CD4-positive, alpha-beta T cell treated with Interleukin-21 for 1 hour (primary cell): ENCODE results near the gene MAGI2.

ENCODE experiments used
- DNase-seq: peaks from one replicate; pipeline ENCODE4 v3.0.0-alpha.2; 2020

The MAGI2 gene

GRCh38 chr7:78448911-78449310 lies 1004.6 kb downstream of the MAGI2 start:
- DNase-seq: no peak

- DNase-seq: no peak
These were observed 1009.2 kb downstream of the MAGI2 start for GRCh38 chr7:78444267-78444666.

GRCh38 chr7:78443811-78444210 lies 1009.7 kb downstream of the MAGI2 start:
- no peak for DNase-seq

GRCh38 chr7:78441737-78442136 lies 1011.7 kb downstream of the MAGI2 start:
- no peak for DNase-seq

GRCh38 chr7:78438433-78438832 lies 1015.0 kb downstream of the MAGI2 start:
- DNase-seq: no peak

GRCh38 chr7:78437118-78437517 lies 1016.3 kb downstream of the MAGI2 start:
- no peak for DNase-seq

- no peak for DNase-seq
These were observed 1018.1 kb downstream of the MAGI2 start for GRCh38 chr7:78435355-78435754.

- DNase-seq: no peak
These were observed 1019.2 kb downstream of the MAGI2 start for GRCh38 chr7:78434281-78434680.

- no peak for DNase-seq
These were observed 1020.0 kb downstream of the MAGI2 start for GRCh38 chr7:78433421-78433820.

GRCh38 chr7:78429878-78430277 lies 1023.6 kb downstream of the MAGI2 start:
- no peak for DNase-seq

- no peak for DNase-seq
These were observed 1026.3 kb downstream of the MAGI2 start for GRCh38 chr7:78427209-78427608.

- DNase-seq: no peak
These were observed 1033.5 kb downstream of the MAGI2 start for GRCh38 chr7:78420001-78420400.

- no peak for DNase-seq
These were observed 1036.2 kb downstream of the MAGI2 start for GRCh38 chr7:78417180-78417853.

GRCh38 chr7:78413568-78413967 lies 1039.9 kb downstream of the MAGI2 start:
- no peak for DNase-seq

GRCh38 chr7:78412216-78412858 lies 1041.1 kb downstream of the MAGI2 start:
- no peak for DNase-seq

- no peak for DNase-seq
These were observed 1046.4 kb downstream of the MAGI2 start for GRCh38 chr7:78407031-78407430.

- no peak for DNase-seq
These were observed 1046.9 kb downstream of the MAGI2 start for GRCh38 chr7:78406531-78406930.

GRCh38 chr7:78402096-78402495 lies 1051.4 kb downstream of the MAGI2 start:
- DNase-seq: no peak

GRCh38 chr7:78400038-78400437 lies 1053.4 kb downstream of the MAGI2 start:
- no peak for DNase-seq

GRCh38 chr7:78399033-78399769 lies 1054.3 kb downstream of the MAGI2 start:
- DNase-seq: no peak

- no peak for DNase-seq
These were observed 1054.9 kb downstream of the MAGI2 start for GRCh38 chr7:78398576-78398975.

- DNase-seq: no peak
These were observed 1055.4 kb downstream of the MAGI2 start for GRCh38 chr7:78398081-78398480.

- no peak for DNase-seq
These were observed 1057.3 kb downstream of the MAGI2 start for GRCh38 chr7:78396210-78396609.
